Natural killer cell (primary cell): Measurements from ENCODE around the gene SAMD4A. TPM values are rescaled to one million over a fixed set of nuclear protein-coding genes. Genes with fewer than 3 reads are reported as not detected.

Source experiments
- ATAC-seq, 3 donors: fragments of 150-1000 bp in 2 of 3; fragments of 200-7000 bp in 1 of 3; cut with Tn5 transposase; 1 replicate in 1 of 3; 2 replicates in 2 of 3; pipeline ENCODE4 v1.10.0; 2021; ENCODE audit warnings: mild to moderate bottlenecking in 2 of 3, moderate library complexity in 2 of 3
- DNase-seq, 2 donors: peaks; one replicate each; pipeline versions ENCODE4 v3.0.0 to v3.0.0-alpha.2; 2013 to 2021; ENCODE audit warnings: mixed read lengths in 1 of 2
- H3K27ac ChIP-seq: one replicate; pipeline ENCODE4 v1.5.1; 2013; ENCODE audit warnings: mild to moderate bottlenecking, low read length
- H3K27me3 ChIP-seq: one replicate; pipeline ENCODE4 v1.6.1; 2013; ENCODE audit warnings: low read length; ENCODE audit not compliant: control insufficient read depth, insufficient read depth
- H3K36me3 ChIP-seq: one replicate; pipeline ENCODE4 v1.6.1; 2013; ENCODE audit warnings: low read length; ENCODE audit not compliant: control insufficient read depth, insufficient read depth
- H3K4me1 ChIP-seq: one replicate; pipeline ENCODE4 v1.6.1; 2013; ENCODE audit warnings: low read length; ENCODE audit not compliant: control insufficient read depth, insufficient read depth
- H3K4me3 ChIP-seq: one replicate; pipeline ENCODE4 v1.5.1; 2013; ENCODE audit warnings: low read length
- H3K9me3 ChIP-seq: one replicate; pipeline ENCODE4 v1.6.1; 2013; ENCODE audit warnings: low read length; ENCODE audit not compliant: control insufficient read depth, insufficient read depth
- H3K27ac Mint-ChIP-seq, 2 donors: one replicate each; pipeline ENCODE4 v1.8.0; 2022; ENCODE audit warnings: mild to moderate bottlenecking in 2 of 2, mixed read lengths in 2 of 2, moderate library complexity in 1 of 2
- H3K27me3 Mint-ChIP-seq, 2 donors: one replicate each; pipeline ENCODE4 v1.8.0; 2022; ENCODE audit warnings: low read depth in 2 of 2, mixed read lengths in 2 of 2
- H3K36me3 Mint-ChIP-seq: one replicate; pipeline ENCODE4 v1.8.0; 2022; ENCODE audit warnings: mixed read lengths
- H3K4me1 Mint-ChIP-seq, 2 donors: one replicate each; pipeline ENCODE4 v1.8.0; 2022; ENCODE audit warnings: mixed read lengths in 2 of 2
- H3K4me3 Mint-ChIP-seq: one replicate; pipeline ENCODE4 v1.8.0; 2022; ENCODE audit warnings: mild to moderate bottlenecking, moderate library complexity, mixed read lengths
- H3K9me3 Mint-ChIP-seq, 2 donors: one replicate each; pipeline ENCODE4 v1.8.0; 2022; ENCODE audit warnings: mixed read lengths in 2 of 2
- WGBS: methylation state at CpG from one replicate; pipeline ENCODE4 v1.1.7; 2013; ENCODE audit warnings: missing lambda C conversion rate; ENCODE audit not compliant: insufficient coverage; 5-methylcytosine and 5-hydroxymethylcytosine counted together
- intact Hi-C: fragments of 100-400 bp; cut with micrococcal nuclease; formaldehyde crosslinking; loops from one replicate; pipeline ENCODE4 v1.14.2; 2022
- total RNA-seq, 4 donors: library from RNA; stranded (reverse); fragments of 120-200 nt in 1 of 4; gene quantifications; one replicate each; pipeline versions ENCODE4 v1.2.3 to v1.2.4, GENCODE V29; 2013 to 2022
- TF ChIP-seq, protein P1 (sequence below): fragments of 200-600 bp; IDR thresholded peaks from one replicate; pipeline ENCODE4 v1.8.0; 2022; ENCODE audit warnings: antibody characterized with exemption

The SAMD4A gene
- total RNA-seq, 3 donors from 2014 or later (not counting 1 experiment from before 2014, with no cell fraction given) = 0.70 to 1.6 (median 1.4) TPM

DNA sequence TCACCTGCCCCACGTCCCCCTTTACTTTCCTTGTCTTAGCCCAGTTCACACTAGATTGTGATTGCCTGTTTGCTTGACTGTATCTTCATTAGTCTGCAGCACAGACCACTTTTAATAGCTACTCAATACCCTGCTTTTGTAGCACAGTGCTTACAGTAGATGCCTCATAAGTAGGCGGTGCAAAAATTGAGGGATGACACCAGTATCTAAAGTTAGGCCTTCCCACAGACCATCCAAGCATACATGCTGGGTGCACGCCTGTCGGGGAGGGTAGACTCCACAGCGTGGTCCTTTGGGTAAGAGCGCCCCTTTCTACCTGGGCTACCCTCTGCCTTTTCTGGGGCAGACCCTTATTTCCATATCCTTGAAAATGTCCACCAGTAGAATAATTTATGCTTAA lies 194.9 kb downstream of the SAMD4A start:
- H3K4me3 Mint-ChIP-seq = no peak overlapping the region
- no peak overlapping the region for H3K27ac ChIP-seq
- H3K4me3 ChIP-seq = no peak overlapping the region

DNA sequence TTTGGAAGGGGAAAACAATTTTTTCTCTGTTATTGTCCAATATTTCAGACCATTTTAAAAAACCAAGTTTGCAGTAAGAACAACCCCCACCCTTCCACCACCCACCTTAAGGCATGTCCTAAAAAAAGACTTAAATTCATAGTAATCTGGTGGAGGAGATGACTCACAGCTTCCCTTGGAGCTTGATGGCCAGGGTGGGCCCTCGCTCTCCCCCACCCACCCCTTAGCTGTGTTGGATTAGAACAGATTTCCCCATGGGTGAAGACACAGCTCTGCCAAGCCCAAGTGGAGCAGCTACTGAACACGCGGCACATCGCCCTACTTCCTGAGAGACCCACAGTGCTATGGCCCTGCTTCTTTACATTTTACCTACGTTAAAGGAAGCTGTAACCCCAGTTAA lies 195.4 kb downstream of the SAMD4A start:
- DNase-seq = no peak
- no peak overlapping the region for H3K27ac Mint-ChIP-seq
- no peaks in the 10 kb centered on the region for H3K4me1 Mint-ChIP-seq
- H3K36me3 ChIP-seq = no peaks in the 10 kb centered on the region
- intact Hi-C loops = no loop called here
- peaks cover 20 to 30% of the 10 kb centered on the region in 2 donors for H3K27me3 Mint-ChIP-seq
- no peak overlapping the region for H3K4me3 ChIP-seq
- H3K9me3 Mint-ChIP-seq = no peaks in the 10 kb centered on the region
- H3K4me3 Mint-ChIP-seq = no peak overlapping the region
- H3K4me1 ChIP-seq = peaks cover 5% of the 10 kb centered on the region
- H3K9me3 ChIP-seq = no peaks in the 10 kb centered on the region
- H3K27me3 ChIP-seq = no peaks in the 10 kb centered on the region
- ATAC-seq = no peak
- no peak overlapping the region for H3K27ac ChIP-seq
- H3K36me3 Mint-ChIP-seq = no peaks in the 10 kb centered on the region
- TF ChIP-seq, protein P1, sequence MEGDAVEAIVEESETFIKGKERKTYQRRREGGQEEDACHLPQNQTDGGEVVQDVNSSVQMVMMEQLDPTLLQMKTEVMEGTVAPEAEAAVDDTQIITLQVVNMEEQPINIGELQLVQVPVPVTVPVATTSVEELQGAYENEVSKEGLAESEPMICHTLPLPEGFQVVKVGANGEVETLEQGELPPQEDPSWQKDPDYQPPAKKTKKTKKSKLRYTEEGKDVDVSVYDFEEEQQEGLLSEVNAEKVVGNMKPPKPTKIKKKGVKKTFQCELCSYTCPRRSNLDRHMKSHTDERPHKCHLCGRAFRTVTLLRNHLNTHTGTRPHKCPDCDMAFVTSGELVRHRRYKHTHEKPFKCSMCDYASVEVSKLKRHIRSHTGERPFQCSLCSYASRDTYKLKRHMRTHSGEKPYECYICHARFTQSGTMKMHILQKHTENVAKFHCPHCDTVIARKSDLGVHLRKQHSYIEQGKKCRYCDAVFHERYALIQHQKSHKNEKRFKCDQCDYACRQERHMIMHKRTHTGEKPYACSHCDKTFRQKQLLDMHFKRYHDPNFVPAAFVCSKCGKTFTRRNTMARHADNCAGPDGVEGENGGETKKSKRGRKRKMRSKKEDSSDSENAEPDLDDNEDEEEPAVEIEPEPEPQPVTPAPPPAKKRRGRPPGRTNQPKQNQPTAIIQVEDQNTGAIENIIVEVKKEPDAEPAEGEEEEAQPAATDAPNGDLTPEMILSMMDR = no peak
- WGBS = 83% methylated on average over 5 of the region's 5 CpGs

More for the DNA sequence above, 194.9 kb downstream of the SAMD4A start:
- TF ChIP-seq, protein P1 = no peak
- Mint-ChIP-seq H3K9me3 (no peaks in the 10 kb centered on the region), H3K27me3 (peaks cover 19 to 31% of the 10 kb centered on the region in 2 donors), H3K36me3 (no peaks in the 10 kb centered on the region), H3K4me1 (no peaks in the 10 kb centered on the region), H3K27ac (no peak overlapping the region)
- whole genome bisulfite sequencing = 85% methylated on average over 6 of the region's 6 CpGs
- Histone ChIP-seq H3K27me3 (no peaks in the 10 kb centered on the region), H3K4me1 (peaks cover 6% of the 10 kb centered on the region), H3K36me3 (no peaks in the 10 kb centered on the region), H3K9me3 (no peaks in the 10 kb centered on the region)
- ATAC-seq = no peak
- intact Hi-C loops = no loop called here
- DNase-seq = no peak

DNA sequence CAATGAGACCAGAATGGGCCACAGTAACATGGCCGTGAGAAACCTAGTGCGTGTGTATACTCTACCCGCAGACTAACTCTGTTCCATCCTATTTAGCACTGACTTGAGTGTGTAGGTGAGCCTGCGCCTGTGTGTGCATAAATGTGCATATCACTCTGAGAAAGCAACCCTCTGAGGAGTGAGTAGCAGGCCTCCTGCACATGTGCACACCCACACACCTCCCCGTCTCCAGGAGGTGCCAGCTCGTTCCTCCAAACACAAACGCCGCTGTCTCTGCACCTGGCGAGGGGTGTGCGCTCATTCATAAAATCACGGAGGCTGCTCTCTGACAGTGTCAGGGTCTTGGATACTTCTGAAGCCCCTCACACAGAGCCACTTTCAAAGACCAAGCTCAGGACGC lies 196.8 kb downstream of the SAMD4A start:
- H3K27me3 Mint-ChIP-seq = peaks cover 20 to 37% of the 10 kb centered on the region in 2 donors
- WGBS = 89% methylated on average over 12 of the region's 12 CpGs
- H3K4me1 Mint-ChIP-seq = no peaks in the 10 kb centered on the region
- DNase-seq (no peak), ATAC-seq (no peak)
- no peaks in the 10 kb centered on the region for H3K9me3 Mint-ChIP-seq
- Histone ChIP-seq H3K4me1 (no peaks in the 10 kb centered on the region), H3K36me3 (no peaks in the 10 kb centered on the region), H3K27ac (no peak overlapping the region), H3K27me3 (no peaks in the 10 kb centered on the region), H3K4me3 (no peak overlapping the region), H3K9me3 (no peaks in the 10 kb centered on the region)
- H3K27ac Mint-ChIP-seq = no peak overlapping the region
- H3K4me3 Mint-ChIP-seq = no peak overlapping the region
- intact Hi-C loops = no loop called here
- TF ChIP-seq, protein P1 = no peak
- no peaks in the 10 kb centered on the region for H3K36me3 Mint-ChIP-seq
